ENCODE measurements around the gene MDM2. TPM values are rescaled to one million over a fixed set of nuclear protein-coding genes. Genes with fewer than 3 reads are reported as not detected.

MDM2 gene
- total and polyA plus RNA-seq, 4 donors, result 62.1 to 92.7 (median 77.8) TPM

DNA sequence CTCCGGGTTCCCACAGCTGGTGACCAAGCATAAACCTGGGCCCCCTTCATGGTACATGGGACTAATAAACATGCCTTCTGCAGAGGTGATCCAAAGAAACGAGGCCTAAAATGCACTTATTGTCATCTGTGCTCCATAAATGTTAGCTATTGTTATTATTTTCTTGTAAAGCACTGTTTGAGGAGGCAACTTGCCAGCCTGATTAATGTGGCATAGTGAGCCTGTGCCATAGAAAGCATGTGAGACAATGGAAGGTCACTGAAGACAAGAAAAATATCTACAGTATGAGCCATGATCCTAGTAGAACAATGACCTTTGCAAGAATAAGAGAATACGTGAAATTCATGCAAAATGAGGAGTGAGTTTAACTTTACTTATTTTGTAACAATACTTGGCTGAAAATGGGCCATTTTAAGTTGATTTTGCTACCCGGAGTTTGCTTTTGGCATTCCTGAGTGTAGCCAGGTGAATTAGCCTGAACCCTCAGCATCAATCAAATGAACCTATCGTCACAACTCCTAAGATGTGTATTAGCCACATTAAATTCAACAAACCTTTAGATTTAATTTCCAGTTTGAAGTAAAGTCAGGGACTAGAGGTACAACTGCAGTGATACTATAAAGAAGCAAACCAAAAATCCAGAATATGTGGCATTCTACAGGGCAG, 72.8 kb downstream of the MDM2 start:
- peaks cover 3% of the 10 kb centered on the region for H3K9me3 ChIP-seq (ENCODE audit: control insufficient read depth, insufficient read depth, low read length)
- H3K27ac ChIP-seq (ENCODE audit: low read depth, low read length), result no peak overlapping the region
- no peak overlapping the region for H3K4me3 ChIP-seq (ENCODE audit: low read depth, low read length)
- DNase-seq (ENCODE audit: low read depth in 4 of 6, low spot score in 6 of 6), result peak in 1 of 6 donors; percentile 30
- no peaks in the 10 kb centered on the region for H3K4me1 ChIP-seq (ENCODE audit: control insufficient read depth, insufficient read depth, low read length)
- H3K27me3 ChIP-seq (ENCODE audit: control insufficient read depth, insufficient read depth, low read length), result no peaks in the 10 kb centered on the region
- H3K36me3 ChIP-seq (ENCODE audit: control insufficient read depth, insufficient read depth, low read length), result no peaks in the 10 kb centered on the region
- 100% methylated on average over 1 of the region's 5 CpGs for WGBS (ENCODE audit: insufficient coverage)

DNA sequence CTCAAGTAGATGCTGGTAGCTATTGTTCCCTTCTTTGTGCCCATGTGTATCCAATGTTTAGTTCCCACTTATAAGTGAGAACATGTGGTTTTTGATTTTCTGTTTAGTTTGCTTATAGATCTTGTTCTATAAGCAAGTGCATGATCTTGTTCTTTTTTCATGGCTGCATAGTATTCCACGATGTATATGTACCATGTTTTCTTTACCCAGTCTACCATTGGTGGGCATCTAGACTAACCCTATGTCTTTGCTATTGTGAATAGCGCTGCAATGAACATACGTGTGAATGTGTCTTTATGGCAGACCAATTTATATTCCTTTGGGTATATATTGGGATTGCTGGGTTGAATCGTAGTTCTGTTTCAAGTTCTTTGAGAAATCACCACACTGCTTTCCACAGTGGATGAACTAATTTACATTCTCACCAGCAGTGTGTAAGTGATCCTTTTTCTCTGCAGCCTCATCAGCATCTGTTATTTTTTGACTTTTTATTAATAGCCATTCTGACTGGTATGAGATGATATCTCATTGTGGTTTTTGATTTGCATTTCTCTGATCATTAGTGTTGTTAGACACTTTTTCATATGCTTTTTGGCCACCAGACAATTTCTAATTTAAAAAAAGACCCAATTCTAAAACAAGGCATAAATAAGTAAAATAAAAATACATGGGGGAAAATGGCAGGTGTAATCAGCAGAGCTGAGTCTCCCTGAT, 74.4 kb downstream of the MDM2 start:
- no peak for DNase-seq (ENCODE audit: low read depth in 4 of 6, low spot score in 6 of 6)
- H3K4me3 ChIP-seq (ENCODE audit: low read depth, low read length), result no peak overlapping the region
- 80% methylated on average over 1 of the region's 4 CpGs for WGBS (ENCODE audit: insufficient coverage)
- H3K4me1 ChIP-seq (ENCODE audit: control insufficient read depth, insufficient read depth, low read length), result no peaks in the 10 kb centered on the region
- no peak overlapping the region for H3K27ac ChIP-seq (ENCODE audit: low read depth, low read length)
- peaks cover 3% of the 10 kb centered on the region for H3K9me3 ChIP-seq (ENCODE audit: control insufficient read depth, insufficient read depth, low read length)
- H3K27me3 ChIP-seq (ENCODE audit: control insufficient read depth, insufficient read depth, low read length), result no peaks in the 10 kb centered on the region
- no peaks in the 10 kb centered on the region for H3K36me3 ChIP-seq (ENCODE audit: control insufficient read depth, insufficient read depth, low read length)

- H3K4me1 ChIP-seq (ENCODE audit: control insufficient read depth, insufficient read depth, low read length), result no peaks in the 10 kb centered on the region
- H3K27ac ChIP-seq (ENCODE audit: low read depth, low read length), result no peak overlapping the region
- H3K36me3 ChIP-seq (ENCODE audit: control insufficient read depth, insufficient read depth, low read length), result no peaks in the 10 kb centered on the region
- no peak for DNase-seq (ENCODE audit: low read depth in 4 of 6, low spot score in 6 of 6)
- no peaks in the 10 kb centered on the region for H3K27me3 ChIP-seq (ENCODE audit: control insufficient read depth, insufficient read depth, low read length)
- peaks cover 3% of the 10 kb centered on the region for H3K9me3 ChIP-seq (ENCODE audit: control insufficient read depth, insufficient read depth, low read length)
- no CpG with 5 or more reads among the region's 3 CpGs for WGBS (ENCODE audit: insufficient coverage)
- no peak overlapping the region for H3K4me3 ChIP-seq (ENCODE audit: low read depth, low read length)
These were observed 75.2 kb downstream of the MDM2 start for GRCh38 chr12:68883151-68883550.

DNA sequence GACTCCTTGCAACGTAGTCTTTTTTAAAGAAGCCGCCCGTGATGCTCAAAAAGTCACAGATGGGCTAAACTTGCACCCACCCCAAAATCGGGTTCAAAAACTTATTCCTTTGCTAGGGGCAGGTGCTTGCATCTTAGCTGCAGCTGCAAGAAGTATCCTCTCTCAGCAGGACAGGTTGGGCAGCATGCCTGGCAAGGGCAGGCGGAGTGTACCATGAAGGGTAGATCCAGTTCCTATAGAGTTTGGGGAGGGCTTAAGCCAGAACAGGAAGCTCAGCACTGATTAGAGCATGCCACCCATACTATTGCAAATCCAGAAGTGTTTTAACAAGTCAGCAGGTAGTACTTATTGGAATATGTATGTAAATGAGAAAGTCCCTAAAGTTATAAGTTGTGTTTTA, 76.3 kb downstream of the MDM2 start:
- Histone ChIP-seq H3K4me3 (ENCODE audit: low read depth, low read length) (no peak overlapping the region), H3K9me3 (ENCODE audit: control insufficient read depth, insufficient read depth, low read length) (no peaks in the 10 kb centered on the region), H3K36me3 (ENCODE audit: control insufficient read depth, insufficient read depth, low read length) (no peaks in the 10 kb centered on the region), H3K27me3 (ENCODE audit: control insufficient read depth, insufficient read depth, low read length) (no peaks in the 10 kb centered on the region), H3K4me1 (ENCODE audit: control insufficient read depth, insufficient read depth, low read length) (no peaks in the 10 kb centered on the region), H3K27ac (ENCODE audit: low read depth, low read length) (no peak overlapping the region)
- no peak for DNase-seq (ENCODE audit: low read depth in 4 of 6, low spot score in 6 of 6)
- WGBS (ENCODE audit: insufficient coverage), result 95% methylated on average over 5 of the region's 5 CpGs

DNA sequence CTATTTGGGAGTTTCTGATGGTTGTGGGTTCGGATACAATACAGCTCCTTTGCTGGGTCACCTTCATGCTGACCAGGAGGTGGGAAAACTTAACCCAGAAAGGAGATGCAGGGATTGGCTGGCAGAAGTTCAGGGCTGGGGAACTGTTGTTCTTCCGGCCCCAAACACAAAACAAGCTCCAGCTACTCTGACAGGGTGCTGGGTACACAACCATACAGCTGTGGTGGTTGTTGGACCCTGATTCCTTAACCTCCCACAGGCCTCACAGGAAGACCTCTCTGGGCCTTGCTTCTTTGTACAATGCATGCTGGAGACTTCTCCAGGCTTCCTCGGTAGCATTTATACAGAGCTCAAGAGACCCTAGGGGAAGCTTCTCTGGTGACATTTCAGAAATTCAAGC, 77.4 kb downstream of the MDM2 start:
- Histone ChIP-seq H3K4me3 (ENCODE audit: low read depth, low read length) (no peak overlapping the region), H3K9me3 (ENCODE audit: control insufficient read depth, insufficient read depth, low read length) (no peaks in the 10 kb centered on the region), H3K27me3 (ENCODE audit: control insufficient read depth, insufficient read depth, low read length) (no peaks in the 10 kb centered on the region), H3K36me3 (ENCODE audit: control insufficient read depth, insufficient read depth, low read length) (no peaks in the 10 kb centered on the region), H3K27ac (ENCODE audit: low read depth, low read length) (no peak overlapping the region), H3K4me1 (ENCODE audit: control insufficient read depth, insufficient read depth, low read length) (no peaks in the 10 kb centered on the region)
- WGBS (ENCODE audit: insufficient coverage), result 78% methylated on average over 3 of the region's 3 CpGs
- DNase-seq (ENCODE audit: low read depth in 4 of 6, low spot score in 6 of 6), result no peak

- no peak for DNase-seq (ENCODE audit: low read depth in 4 of 6, low spot score in 6 of 6)
- H3K27ac ChIP-seq (ENCODE audit: low read depth, low read length), result no peak overlapping the region
- no peaks in the 10 kb centered on the region for H3K27me3 ChIP-seq (ENCODE audit: control insufficient read depth, insufficient read depth, low read length)
- no peaks in the 10 kb centered on the region for H3K4me1 ChIP-seq (ENCODE audit: control insufficient read depth, insufficient read depth, low read length)
- no peak overlapping the region for H3K4me3 ChIP-seq (ENCODE audit: low read depth, low read length)
- 75% methylated on average over 2 of the region's 5 CpGs for whole genome bisulfite sequencing (ENCODE audit: insufficient coverage)
- no peaks in the 10 kb centered on the region for H3K36me3 ChIP-seq (ENCODE audit: control insufficient read depth, insufficient read depth, low read length)
- H3K9me3 ChIP-seq (ENCODE audit: control insufficient read depth, insufficient read depth, low read length), result no peaks in the 10 kb centered on the region
These were observed 78.9 kb downstream of the MDM2 start for GRCh38 chr12:68886636-68887572.

- H3K9me3 ChIP-seq (ENCODE audit: control insufficient read depth, insufficient read depth, low read length), result no peaks in the 10 kb centered on the region
- no peaks in the 10 kb centered on the region for H3K4me1 ChIP-seq (ENCODE audit: control insufficient read depth, insufficient read depth, low read length)
- H3K27me3 ChIP-seq (ENCODE audit: control insufficient read depth, insufficient read depth, low read length), result no peaks in the 10 kb centered on the region
- DNase-seq (ENCODE audit: low read depth in 4 of 6, low spot score in 6 of 6), result no peak
- no peak overlapping the region for H3K27ac ChIP-seq (ENCODE audit: low read depth, low read length)
- no peaks in the 10 kb centered on the region for H3K36me3 ChIP-seq (ENCODE audit: control insufficient read depth, insufficient read depth, low read length)
- H3K4me3 ChIP-seq (ENCODE audit: low read depth, low read length), result no peak overlapping the region
- 83% methylated on average over 1 of the region's 1 CpG for WGBS (ENCODE audit: insufficient coverage)
These were observed 79.7 kb downstream of the MDM2 start for GRCh38 chr12:68887641-68888040.

GRCh38 chr12:68888243-68888642, 80.3 kb downstream of the MDM2 start:
- H3K27me3 ChIP-seq (ENCODE audit: control insufficient read depth, insufficient read depth, low read length), result no peaks in the 10 kb centered on the region
- H3K36me3 ChIP-seq (ENCODE audit: control insufficient read depth, insufficient read depth, low read length), result no peaks in the 10 kb centered on the region
- no peaks in the 10 kb centered on the region for H3K9me3 ChIP-seq (ENCODE audit: control insufficient read depth, insufficient read depth, low read length)

DNA sequence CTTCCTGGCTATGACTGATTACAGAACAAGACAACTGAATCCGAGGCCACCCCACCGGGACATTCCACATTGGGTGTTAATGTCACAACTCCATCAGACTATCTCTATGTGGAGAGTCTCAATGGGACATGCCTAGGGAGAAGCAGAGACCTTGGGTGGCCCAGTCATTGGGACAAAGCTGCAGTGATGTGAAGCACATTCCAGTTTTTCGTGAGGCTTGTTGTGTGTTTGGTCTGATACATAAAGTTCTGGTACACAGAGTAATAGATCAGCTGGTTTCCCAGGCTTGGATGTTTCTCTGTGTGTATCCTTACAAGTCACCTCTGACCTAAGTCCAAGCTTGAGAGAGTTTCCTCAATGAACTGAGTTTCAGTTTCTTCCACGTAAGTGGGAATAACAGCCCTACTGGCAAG, 82.7 kb downstream of the MDM2 start:
- H3K9me3 ChIP-seq (ENCODE audit: control insufficient read depth, insufficient read depth, low read length), result no peaks in the 10 kb centered on the region
- WGBS (ENCODE audit: insufficient coverage), result 75% methylated on average over 2 of the region's 4 CpGs
- no peaks in the 10 kb centered on the region for H3K4me1 ChIP-seq (ENCODE audit: control insufficient read depth, insufficient read depth, low read length)
- H3K27ac ChIP-seq (ENCODE audit: low read depth, low read length), result no peak overlapping the region
- H3K27me3 ChIP-seq (ENCODE audit: control insufficient read depth, insufficient read depth, low read length), result no peaks in the 10 kb centered on the region
- H3K4me3 ChIP-seq (ENCODE audit: low read depth, low read length), result no peak overlapping the region
- no peaks in the 10 kb centered on the region for H3K36me3 ChIP-seq (ENCODE audit: control insufficient read depth, insufficient read depth, low read length)
- no peak for DNase-seq (ENCODE audit: low read depth in 4 of 6, low spot score in 6 of 6)

More at GRCh38 chr12:68888243-68888642, 80.3 kb downstream of the MDM2 start:
- Histone ChIP-seq H3K4me3 (ENCODE audit: low read depth, low read length) (no peak overlapping the region), H3K4me1 (ENCODE audit: control insufficient read depth, insufficient read depth, low read length) (no peaks in the 10 kb centered on the region), H3K27ac (ENCODE audit: low read depth, low read length) (no peak overlapping the region)
- no peak for DNase-seq (ENCODE audit: low read depth in 4 of 6, low spot score in 6 of 6)
